ENCODE data around the gene MAST4. TPM values are rescaled to one million over a fixed set of nuclear protein-coding genes. Genes with fewer than 3 reads are reported as not detected.
A peak's percentile ranks its signal among the peaks of the same experiment; 100 is the strongest.

MAST4 gene
- total and polyA plus RNA-seq, 7 experiments from 2014 or later, result 11.3 to 39.0 (median 28.3) TPM

- Mint-ChIP-seq H3K36me3 (peaks cover 0 to 40% (median 4%) of the 10 kb centered on the region in 5 donors), H3K4me1 (peaks cover 39 to 73% (median 56%) of the 10 kb centered on the region in 7 donors), H3K27me3 (no peaks in the 10 kb centered on the region), H3K9me3 (peaks cover 0 to 18% (median 3%) of the 10 kb centered on the region in 11 donors), H3K27ac (peak overlapping the region in 7 of 9 donors; percentile 55 to 94 (median 84)), H3K4me3 (peak overlapping the region in 5 of 10 donors; percentile 3 to 72 (median 66))
- DNase-seq (no peak), ATAC-seq (no peak)
- Histone ChIP-seq H3K4me1 (ENCODE audit: control insufficient read depth in 2 of 2, insufficient read depth in 2 of 2, low read length in 2 of 2) (peaks cover 8 to 29% of the 10 kb centered on the region in 2 donors), H3K9me3 (ENCODE audit: control insufficient read depth in 2 of 3, low read length in 3 of 3) (no peaks in the 10 kb centered on the region), H3K36me3 (ENCODE audit: control insufficient read depth in 2 of 3, insufficient read depth in 3 of 3, low read length in 3 of 3) (no peaks in the 10 kb centered on the region), H3K27me3 (ENCODE audit: control insufficient read depth in 2 of 2, insufficient read depth in 2 of 2, low read length in 2 of 2) (no peaks in the 10 kb centered on the region), H3K4me3 (ENCODE audit: low read length) (no peak overlapping the region), H3K27ac (ENCODE audit: low read depth, low read length) (no peak overlapping the region)
- intact Hi-C loops (cut with micrococcal nuclease), result no loop called here
- POLR2A ChIA-PET, result interaction anchor here (0.9 to 1.5 kb wide), 3 partner anchors 14 to 26 kb away, joined by 3 to 4 read pairs (median 3); no protein-coding TSS in a partner anchor
- CTCF ChIA-PET, result interaction anchor here (0.8 kb wide), 1 partner anchor 32 kb away, joined by 3 read pairs; no protein-coding TSS in a partner anchor
Measured at GRCh38 chr5:67189079-67189354, 592.8 kb downstream of the MAST4 start.

GRCh38 chr5:67189931-67190330 lies 593.7 kb downstream of the MAST4 start:
- H3K4me1 Mint-ChIP-seq, result peaks cover 42 to 80% (median 56%) of the 10 kb centered on the region in 7 donors
- peaks cover 8 to 29% of the 10 kb centered on the region in 2 donors for H3K4me1 ChIP-seq (ENCODE audit: control insufficient read depth in 2 of 2, insufficient read depth in 2 of 2, low read length in 2 of 2)

GRCh38 chr5:67190410-67190809 lies 594.2 kb downstream of the MAST4 start:
- no peaks in the 10 kb centered on the region for H3K36me3 ChIP-seq (ENCODE audit: control insufficient read depth in 2 of 3, insufficient read depth in 3 of 3, low read length in 3 of 3)
- ChIA-PET CTCF (interaction anchor here (1.4 kb wide), 1 partner anchor 33 kb away, joined by 3 read pairs; no protein-coding TSS in a partner anchor), POLR2A (interaction anchor here (0.6 to 1.9 kb wide), 3 partner anchors 10 to 189 kb away, joined by 3 to 9 read pairs (median 3); no protein-coding TSS in a partner anchor)
- ATAC-seq, result no peak
- no peak overlapping the region for H3K27ac ChIP-seq (ENCODE audit: low read depth, low read length)
- H3K27me3 ChIP-seq (ENCODE audit: control insufficient read depth in 2 of 2, insufficient read depth in 2 of 2, low read length in 2 of 2), result no peaks in the 10 kb centered on the region
- H3K4me3 Mint-ChIP-seq, result no peak overlapping the region
- no peaks in the 10 kb centered on the region for H3K27me3 Mint-ChIP-seq
- intact Hi-C loops (cut with micrococcal nuclease), result no loop called here
- H3K36me3 Mint-ChIP-seq, result peaks cover 0 to 43% (median 4%) of the 10 kb centered on the region in 5 donors
- peaks cover 8 to 29% of the 10 kb centered on the region in 2 donors for H3K4me1 ChIP-seq (ENCODE audit: control insufficient read depth in 2 of 2, insufficient read depth in 2 of 2, low read length in 2 of 2)
- H3K27ac Mint-ChIP-seq, result peak overlapping the region in 3 of 9 donors; percentile 27 to 94 (median 53)
- no peak overlapping the region for H3K4me3 ChIP-seq (ENCODE audit: low read length)
- peaks cover 41 to 77% (median 55%) of the 10 kb centered on the region in 7 donors for H3K4me1 Mint-ChIP-seq
- peaks cover 0 to 17% (median 3%) of the 10 kb centered on the region in 11 donors for H3K9me3 Mint-ChIP-seq
- H3K9me3 ChIP-seq (ENCODE audit: control insufficient read depth in 2 of 3, low read length in 3 of 3), result no peaks in the 10 kb centered on the region
- DNase-seq, result no peak

More at GRCh38 chr5:67189931-67190330, 593.7 kb downstream of the MAST4 start:
- DNase-seq (no peak), ATAC-seq (no peak)
- H3K9me3 Mint-ChIP-seq, result peaks cover 0 to 20% (median 3%) of the 10 kb centered on the region in 11 donors
- intact Hi-C loops (cut with micrococcal nuclease), result no loop called here
- Histone ChIP-seq H3K27ac (ENCODE audit: low read depth, low read length) (no peak overlapping the region), H3K27me3 (ENCODE audit: control insufficient read depth in 2 of 2, insufficient read depth in 2 of 2, low read length in 2 of 2) (no peaks in the 10 kb centered on the region), H3K36me3 (ENCODE audit: control insufficient read depth in 2 of 3, insufficient read depth in 3 of 3, low read length in 3 of 3) (no peaks in the 10 kb centered on the region), H3K9me3 (ENCODE audit: control insufficient read depth in 2 of 3, low read length in 3 of 3) (no peaks in the 10 kb centered on the region), H3K4me3 (ENCODE audit: low read length) (no peak overlapping the region)
- CTCF ChIA-PET, result interaction anchor here (1.4 kb wide), 1 partner anchor 33 kb away, joined by 3 read pairs; no protein-coding TSS in a partner anchor
- no peak overlapping the region for H3K4me3 Mint-ChIP-seq
- peak overlapping the region in 2 of 9 donors; percentile 27 to 94 for H3K27ac Mint-ChIP-seq
- H3K36me3 Mint-ChIP-seq, result peaks cover 0 to 45% (median 4%) of the 10 kb centered on the region in 5 donors
- POLR2A ChIA-PET, result interaction anchor here (0.6 to 1.9 kb wide), 2 partner anchors 12 to 189 kb away, joined by 3 to 9 read pairs; no protein-coding TSS in a partner anchor
- no peaks in the 10 kb centered on the region for H3K27me3 Mint-ChIP-seq

GRCh38 chr5:67190861-67191260 lies 594.7 kb downstream of the MAST4 start:
- intact Hi-C loops (cut with micrococcal nuclease), result no loop called here
- peak overlapping the region in 3 of 9 donors; percentile 3 to 82 (median 53) for H3K27ac Mint-ChIP-seq
- DNase-seq (no peak), ATAC-seq (no peak)
- ChIA-PET CTCF (interaction anchor here (1.4 to 1.5 kb wide), 3 partner anchors 23 to 34 kb away, joined by 3 to 7 read pairs (median 4); no protein-coding TSS in a partner anchor), POLR2A (interaction anchor here (0.6 to 1.9 kb wide), 4 partner anchors 11 to 190 kb away, joined by 3 to 9 read pairs (median 4); no protein-coding TSS in a partner anchor)
- H3K4me1 Mint-ChIP-seq, result peaks cover 43 to 82% (median 59%) of the 10 kb centered on the region in 7 donors
- H3K4me1 ChIP-seq (ENCODE audit: control insufficient read depth in 2 of 2, insufficient read depth in 2 of 2, low read length in 2 of 2), result peaks cover 8 to 29% of the 10 kb centered on the region in 2 donors
- no peak overlapping the region for H3K4me3 Mint-ChIP-seq
- no peak overlapping the region for H3K4me3 ChIP-seq (ENCODE audit: low read length)
- H3K27ac ChIP-seq (ENCODE audit: low read depth, low read length), result no peak overlapping the region
- H3K27me3 ChIP-seq (ENCODE audit: control insufficient read depth in 2 of 2, insufficient read depth in 2 of 2, low read length in 2 of 2), result no peaks in the 10 kb centered on the region
- H3K36me3 Mint-ChIP-seq, result peaks cover 0 to 47% (median 4%) of the 10 kb centered on the region in 5 donors
- H3K36me3 ChIP-seq (ENCODE audit: control insufficient read depth in 2 of 3, insufficient read depth in 3 of 3, low read length in 3 of 3), result no peaks in the 10 kb centered on the region
- no peaks in the 10 kb centered on the region for H3K9me3 ChIP-seq (ENCODE audit: control insufficient read depth in 2 of 3, low read length in 3 of 3)
- H3K9me3 Mint-ChIP-seq, result peaks cover 0 to 17% (median 3%) of the 10 kb centered on the region in 11 donors
- H3K27me3 Mint-ChIP-seq, result no peaks in the 10 kb centered on the region

- intact Hi-C loops (cut with micrococcal nuclease), result loop anchor here in 1 of 2 donors (1.0 kb wide), 1 partner anchor 11 kb away; no protein-coding TSS in a partner anchor
- Histone ChIP-seq H3K4me3 (ENCODE audit: low read length) (no peak overlapping the region), H3K4me1 (ENCODE audit: control insufficient read depth in 2 of 2, insufficient read depth in 2 of 2, low read length in 2 of 2) (peaks cover 0 to 16% of the 10 kb centered on the region in 2 donors), H3K36me3 (ENCODE audit: control insufficient read depth in 2 of 3, insufficient read depth in 3 of 3, low read length in 3 of 3) (no peaks in the 10 kb centered on the region), H3K9me3 (ENCODE audit: control insufficient read depth in 2 of 3, low read length in 3 of 3) (no peaks in the 10 kb centered on the region), H3K27me3 (ENCODE audit: control insufficient read depth in 2 of 2, insufficient read depth in 2 of 2, low read length in 2 of 2) (no peaks in the 10 kb centered on the region), H3K27ac (ENCODE audit: low read depth, low read length) (no peak overlapping the region)
- H3K9me3 Mint-ChIP-seq, result peaks cover 0 to 18% (median 3%) of the 10 kb centered on the region in 11 donors
- ATAC-seq, result peak; percentile 67
- no peaks in the 10 kb centered on the region for H3K27me3 Mint-ChIP-seq
- H3K4me3 Mint-ChIP-seq, result no peak overlapping the region
- POLR2A ChIA-PET, result interaction anchor here (0.6 to 1.7 kb wide), 4 partner anchors 13 to 623 kb away, joined by 3 to 6 read pairs (median 4); no protein-coding TSS in a partner anchor
- CTCF ChIA-PET, result interaction anchor here (0.9 kb wide), 2 partner anchors 28 to 36 kb away, joined by 3 to 5 read pairs; no protein-coding TSS in a partner anchor
- peak overlapping the region in 3 of 9 donors; percentile 4 to 38 (median 22) for H3K27ac Mint-ChIP-seq
- H3K36me3 Mint-ChIP-seq, result peaks cover 0 to 49% (median 4%) of the 10 kb centered on the region in 5 donors
- peaks cover 35 to 78% (median 59%) of the 10 kb centered on the region in 7 donors for H3K4me1 Mint-ChIP-seq
- no peak for DNase-seq
Measured at GRCh38 chr5:67192719-67193438, 596.7 kb downstream of the MAST4 start.

- no peaks in the 10 kb centered on the region for H3K36me3 ChIP-seq (ENCODE audit: control insufficient read depth in 2 of 3, insufficient read depth in 3 of 3, low read length in 3 of 3)
- peaks cover 0 to 11% of the 10 kb centered on the region in 2 donors for H3K4me1 ChIP-seq (ENCODE audit: control insufficient read depth in 2 of 2, insufficient read depth in 2 of 2, low read length in 2 of 2)
- DNase-seq (no peak), ATAC-seq (no peak)
- H3K4me1 Mint-ChIP-seq, result peaks cover 30 to 78% (median 59%) of the 10 kb centered on the region in 7 donors
- H3K27me3 ChIP-seq (ENCODE audit: control insufficient read depth in 2 of 2, insufficient read depth in 2 of 2, low read length in 2 of 2), result no peaks in the 10 kb centered on the region
- peaks cover 0 to 52% (median 4%) of the 10 kb centered on the region in 5 donors for H3K36me3 Mint-ChIP-seq
- H3K4me3 ChIP-seq (ENCODE audit: low read length), result no peak overlapping the region
- ChIA-PET POLR2A (interaction anchor here (0.6 to 1.7 kb wide), 4 partner anchors 12 to 624 kb away, joined by 3 to 6 read pairs (median 4); no protein-coding TSS in a partner anchor), CTCF (interaction anchor here (0.9 kb wide), 2 partner anchors 29 to 36 kb away, joined by 3 to 5 read pairs; no protein-coding TSS in a partner anchor)
- H3K27me3 Mint-ChIP-seq, result no peaks in the 10 kb centered on the region
- intact Hi-C loops (cut with micrococcal nuclease), result loop anchor here in 1 of 2 donors (1.0 kb wide), 1 partner anchor 11 kb away; no protein-coding TSS in a partner anchor
- H3K9me3 ChIP-seq (ENCODE audit: control insufficient read depth in 2 of 3, low read length in 3 of 3), result no peaks in the 10 kb centered on the region
- peak overlapping the region in 1 of 9 donors; percentile 22 for H3K27ac Mint-ChIP-seq
- H3K27ac ChIP-seq (ENCODE audit: low read depth, low read length), result no peak overlapping the region
- no peak overlapping the region for H3K4me3 Mint-ChIP-seq
- H3K9me3 Mint-ChIP-seq, result peaks cover 0 to 23% (median 4%) of the 10 kb centered on the region in 11 donors
Measured at GRCh38 chr5:67193439-67193807, 597.2 kb downstream of the MAST4 start.
